Measurements from ENCODE around the gene INO80D. TPM values are rescaled to one million over a fixed set of nuclear protein-coding genes. Genes with fewer than 3 reads are reported as not detected.

The INO80D gene
- total RNA-seq, 1 experiment from 2014 or later = 46.0 TPM

GRCh38 chr2:206105541-206105940 lies 19.6 kb upstream of the INO80D start:
- no peak overlapping the region; a peak in 1 of 7 replicates for H3K27ac Mint-ChIP-seq

More at GRCh38 chr2:206105541-206105940, 19.6 kb upstream of the INO80D start:
- no peaks in the 10 kb centered on the region for H3K9me3 Mint-ChIP-seq
- no peak overlapping the region for H3K4me3 Mint-ChIP-seq
- no peaks in the 10 kb centered on the region for H3K23me2 ChIP-seq (ENCODE audit: insufficient read length, low read depth, low read length, poor library complexity, severe bottlenecking)
- no peak overlapping the region for H2BK12ac ChIP-seq (ENCODE audit: insufficient read length, low read depth, low read length)
- no peak overlapping the region for H3K18ac ChIP-seq (ENCODE audit: insufficient read length, low read depth, low read length)
- no peak overlapping the region for H2AFZ ChIP-seq (ENCODE audit: low read length)
- no peaks in the 10 kb centered on the region for H3K27me3 Mint-ChIP-seq (ENCODE audit: low read depth)
- no peak overlapping the region for H3K56ac ChIP-seq (ENCODE audit: insufficient read length, low read depth, low read length)
- H4K5ac ChIP-seq (ENCODE audit: insufficient read length, low read depth, low read length) = no peak overlapping the region
- no peaks in the 10 kb centered on the region for H3K4me1 Mint-ChIP-seq
- TF ChIP-seq CTCF (conservative IDR thresholded peaks at IDR 0.05) = no peak
- no peak for DNase-seq
- no peaks in the 10 kb centered on the region for H3K79me2 ChIP-seq (ENCODE audit: insufficient read depth, low read length)
- H3T11ph ChIP-seq (ENCODE audit: low read length) = no peak overlapping the region
- H2BK5ac ChIP-seq (ENCODE audit: insufficient read length, low read length) = no peak overlapping the region
- H4K20me1 ChIP-seq (ENCODE audit: control insufficient read depth, insufficient read depth, insufficient read length) = no peaks in the 10 kb centered on the region
- H4K8ac ChIP-seq (replicated peaks; ENCODE audit: insufficient read length, low read depth, low read length) = no peak overlapping the region
- no peaks in the 10 kb centered on the region for H3K4me1 ChIP-seq (ENCODE audit: insufficient read depth, low read length)
- H2BK120ac ChIP-seq (ENCODE audit: low read depth, low read length, poor library complexity, severe bottlenecking) = no peak overlapping the region
- no peak overlapping the region for H3K27ac ChIP-seq (ENCODE audit: insufficient read length, low read depth, low read length)
- H3K4ac ChIP-seq (ENCODE audit: low read depth, low read length) = no peak overlapping the region
- no peaks in the 10 kb centered on the region for H3K79me1 ChIP-seq (ENCODE audit: insufficient read depth, low read depth, low read length, poor library complexity, severe bottlenecking)
- H2AK5ac ChIP-seq (ENCODE audit: insufficient read length, low read length) = no peak overlapping the region
- no peaks in the 10 kb centered on the region for H3K36me3 Mint-ChIP-seq (ENCODE audit: insufficient read depth in 1 of 3, low read depth in 3 of 3)
- H3K23ac ChIP-seq (ENCODE audit: insufficient read length, low read depth, low read length) = no peak overlapping the region
- no peak overlapping the region for H2BK20ac ChIP-seq (ENCODE audit: low read depth, low read length, poor library complexity, severe bottlenecking)
- no peaks in the 10 kb centered on the region for H3K27me3 ChIP-seq (ENCODE audit: insufficient read depth, low read length)
- no peak overlapping the region for H3K9ac ChIP-seq (ENCODE audit: extremely low read depth, insufficient read length, low read length)
- no peak overlapping the region for H2BK15ac ChIP-seq (ENCODE audit: low read depth, low read length)
- no peak overlapping the region for H3K4me2 ChIP-seq (ENCODE audit: insufficient read depth, insufficient read length, low read length)
- WGBS (ENCODE audit: extremely low coverage, insufficient read length, low lambda C conversion rate) = no CpG with 5 or more reads among the region's 5 CpGs
- no peak overlapping the region for H3K14ac ChIP-seq (ENCODE audit: insufficient read depth, low read length)
- no peaks in the 10 kb centered on the region for H3K9me3 ChIP-seq (ENCODE audit: control insufficient read depth, low read depth, low read length)
- H4K91ac ChIP-seq (ENCODE audit: insufficient read length, low read depth, low read length) = no peak overlapping the region

Measured in H9 (cell line).